CD4-positive, alpha-beta T cell treated with Interleukin-15 for 4 hours (primary cell): ENCODE measurements around the gene TASP1.
"Not testable (repeated sequence)": the region's sequence is repeated elsewhere in the genome, so short reads cannot be mapped to it uniquely, and the experiment has no call there.

ENCODE experiments used
- DNase-seq: peaks from one replicate; pipeline ENCODE4 v3.0.0-alpha.2; 2020; ENCODE audit warnings: low spot score

TASP1 gene

DNA sequence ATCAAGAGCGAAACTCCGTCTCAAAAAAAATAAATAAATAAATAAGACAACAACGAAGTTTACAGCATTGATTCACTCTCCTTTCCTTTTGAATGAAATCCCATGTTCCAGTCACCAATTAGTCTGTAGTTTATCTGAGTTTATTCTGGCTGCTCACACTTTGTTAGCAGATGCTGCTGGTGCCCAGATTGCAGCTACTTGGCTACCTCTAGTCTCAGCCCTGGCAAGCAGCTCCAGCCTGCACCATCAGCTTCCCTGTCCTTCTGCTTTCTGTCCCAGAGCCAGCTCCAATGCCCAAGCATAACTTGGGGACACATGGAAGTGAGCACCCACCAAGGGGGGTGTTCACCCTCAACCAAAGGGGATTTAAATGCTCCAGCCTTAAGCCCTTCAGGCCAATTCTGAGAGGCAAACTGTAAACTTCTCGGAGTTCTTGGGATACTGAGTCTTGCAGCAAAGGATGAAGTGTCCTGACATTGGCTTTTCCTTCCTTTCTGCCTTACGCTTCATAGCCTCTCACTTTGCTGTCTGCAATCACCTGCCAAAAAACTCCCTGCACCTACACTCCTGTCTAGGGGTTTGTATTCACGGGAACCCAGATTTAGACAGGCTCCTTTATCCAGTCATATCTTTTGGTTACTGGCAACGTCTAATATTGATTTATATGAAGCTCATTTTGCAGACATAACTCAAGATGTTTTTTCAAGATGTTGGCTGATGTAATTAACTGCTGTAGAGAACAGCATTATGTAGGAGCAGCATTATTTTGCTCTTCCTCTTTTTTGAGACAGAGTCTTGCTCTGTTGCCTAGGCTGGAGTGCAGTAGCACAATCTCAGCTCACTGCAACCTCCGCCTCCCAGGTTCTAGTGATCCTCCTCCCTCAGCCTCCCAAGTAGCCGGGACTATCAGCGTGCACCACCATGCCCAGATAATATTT, 9.8 kb upstream of the TASP1 start:
- no peak for DNase-seq

DNA sequence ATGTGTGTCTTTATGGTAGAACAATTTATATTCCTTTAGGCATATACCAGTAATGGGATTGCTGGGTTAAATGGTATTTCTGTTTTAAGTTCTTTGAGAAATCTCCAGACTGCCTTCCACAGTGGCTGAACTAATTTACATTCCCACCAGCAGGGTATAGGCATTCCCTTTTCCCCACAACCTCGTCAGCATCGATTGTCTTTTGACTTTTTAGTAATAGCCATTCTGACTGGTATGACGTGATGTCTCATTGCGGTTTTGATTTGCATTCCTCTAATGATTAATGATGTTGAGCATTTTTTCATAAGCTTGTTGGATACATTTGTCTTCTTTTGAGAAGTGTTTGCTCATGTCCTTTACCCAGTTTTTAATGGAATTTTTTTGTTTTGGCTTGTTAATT, 5.3 kb upstream of the TASP1 start:
- no peak for DNase-seq

DNA sequence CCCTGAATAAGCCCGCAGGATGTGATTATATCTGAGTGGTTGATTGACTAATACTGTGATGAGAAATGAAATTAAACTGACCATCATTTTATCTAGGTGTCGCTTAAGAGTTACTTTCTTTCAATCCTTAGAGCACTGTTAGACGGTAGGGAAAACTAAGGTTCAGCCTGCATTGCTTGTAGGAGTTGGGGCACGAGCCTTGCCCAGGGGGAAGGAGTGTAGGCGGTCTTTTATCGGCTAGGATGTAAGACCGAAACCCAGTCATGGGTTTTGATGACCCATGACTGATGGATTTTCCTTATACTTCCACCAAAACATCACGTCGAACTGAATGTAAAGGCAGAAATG, 392 bp upstream of the TASP1 start:
- no peak for DNase-seq

DNA sequence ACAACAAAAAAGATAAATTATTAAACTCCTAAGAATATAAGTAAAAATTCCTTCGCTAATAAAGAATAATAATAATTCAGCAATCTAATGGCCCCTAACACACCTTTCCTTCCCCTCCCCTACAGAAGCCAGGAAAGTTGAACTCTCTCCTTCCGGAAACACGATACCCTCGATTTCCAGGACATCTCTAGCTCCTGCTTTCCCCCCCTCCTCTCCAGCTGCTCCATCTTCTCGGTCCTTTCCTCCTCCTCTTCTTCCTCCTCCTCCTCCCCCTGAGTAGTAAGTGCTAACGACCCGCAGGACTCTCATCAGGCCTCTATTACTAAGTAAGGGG, 603 bp downstream of the TASP1 start:
- no peak for DNase-seq

DNA sequence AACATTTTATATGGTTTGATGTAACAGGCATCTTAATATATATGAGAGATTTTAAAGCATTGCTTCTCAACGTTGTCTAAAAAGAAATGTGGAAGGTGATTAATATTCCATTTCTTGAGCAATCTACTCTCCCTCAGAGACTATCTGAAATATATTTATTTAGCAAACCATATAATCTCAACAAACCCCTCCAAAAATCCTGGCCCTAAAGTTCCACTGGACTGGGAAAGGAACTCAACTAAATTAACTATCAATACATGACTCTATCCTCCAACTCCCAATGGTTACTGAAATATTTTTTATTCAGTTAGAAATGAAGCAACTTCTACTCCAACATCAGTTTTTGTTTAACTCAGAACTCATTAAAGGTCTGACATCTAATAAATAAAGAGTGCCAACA, 6.3 kb downstream of the TASP1 start:
- DNase-seq: no peak

DNA sequence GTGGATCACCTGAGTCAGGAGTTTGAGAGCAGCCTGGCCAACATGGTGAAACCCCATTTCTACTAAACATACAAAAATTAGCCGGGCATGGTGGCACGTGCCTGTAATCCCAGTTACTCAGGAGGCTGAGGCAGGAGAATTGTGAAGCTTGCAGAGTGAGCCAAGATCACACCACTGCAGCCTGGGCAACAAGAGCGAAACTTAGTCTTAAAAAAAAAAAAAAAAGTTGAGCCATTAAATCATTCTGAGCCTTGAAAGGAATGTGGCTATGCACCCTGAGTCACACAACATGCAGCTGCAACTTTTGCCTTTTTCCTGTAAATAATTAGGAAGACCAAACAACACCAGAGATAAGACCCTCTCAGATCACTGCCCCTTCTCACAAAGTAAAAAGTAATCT, 11.2 kb downstream of the TASP1 start:
- not testable (repeated sequence) for DNase-seq

DNA sequence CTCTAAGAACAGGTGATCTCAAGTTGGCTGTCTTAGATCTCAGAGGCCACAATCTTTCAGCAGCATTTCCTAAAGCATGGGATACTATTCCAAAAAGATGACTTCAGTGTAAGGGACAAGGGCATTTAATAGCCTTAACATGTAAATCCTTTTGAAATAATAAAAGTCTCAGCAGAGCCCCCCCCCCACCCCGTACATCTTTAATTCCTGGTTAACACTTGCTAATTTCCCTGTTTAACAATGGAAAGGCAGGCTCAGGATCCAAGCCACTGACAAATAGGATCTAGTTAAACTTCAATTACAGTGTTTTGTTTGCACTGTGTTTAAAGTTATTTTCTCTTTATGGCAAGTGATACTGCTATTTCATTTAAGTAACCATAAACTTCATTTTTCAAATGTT, 12.0 kb downstream of the TASP1 start:
- DNase-seq: no peak

DNA sequence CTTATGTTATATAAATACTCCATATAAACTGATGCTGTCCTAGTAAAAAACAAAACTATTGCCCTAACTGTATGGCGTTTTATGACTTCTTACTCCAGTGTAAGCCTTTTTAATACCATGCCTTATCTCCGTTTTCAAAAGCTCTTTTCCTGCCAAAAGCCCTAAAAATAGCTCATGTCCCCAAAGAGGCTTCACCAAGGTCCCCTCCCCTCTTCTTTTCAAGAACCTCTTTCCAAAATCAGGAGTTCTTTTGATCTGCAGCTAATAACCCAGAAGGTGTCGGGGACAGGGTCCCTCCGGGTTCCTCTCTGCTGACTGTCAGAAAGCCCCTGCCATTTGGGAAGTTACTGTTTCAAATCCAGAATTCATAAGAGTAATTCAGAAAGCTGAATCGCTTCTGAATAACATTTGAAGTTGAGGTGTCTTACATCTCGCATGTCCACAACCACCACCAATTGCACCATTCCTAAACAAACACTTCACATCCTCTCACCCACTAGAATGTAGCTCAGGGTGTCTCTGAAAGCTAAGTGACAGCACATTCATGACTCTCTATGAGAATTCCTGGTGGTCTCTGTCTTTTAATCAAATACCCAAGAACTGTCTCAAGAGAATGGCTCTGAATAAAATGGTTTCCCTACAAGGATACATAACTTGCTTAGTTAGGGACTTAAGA, 13.3 kb downstream of the TASP1 start:
- DNase-seq: no peak

DNA sequence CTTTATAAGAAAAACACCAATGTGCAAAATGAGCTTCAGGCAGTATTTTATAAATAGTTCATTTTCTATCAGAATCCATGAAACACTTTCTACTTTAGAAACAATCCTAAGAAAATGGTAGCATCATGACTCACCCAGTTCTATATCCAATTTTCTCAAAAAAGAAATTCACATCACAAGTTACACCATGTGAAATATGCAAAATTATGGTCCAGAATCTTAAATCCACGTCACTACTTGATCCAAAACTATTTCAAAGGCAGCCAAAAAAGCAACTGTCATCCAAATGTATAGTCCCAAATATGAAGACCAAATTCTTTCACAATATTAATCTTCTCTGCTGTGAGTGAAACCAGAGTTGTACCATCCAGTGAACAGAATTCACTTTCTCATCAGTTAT, 19.3 kb downstream of the TASP1 start:
- not testable (repeated sequence) for DNase-seq

DNA sequence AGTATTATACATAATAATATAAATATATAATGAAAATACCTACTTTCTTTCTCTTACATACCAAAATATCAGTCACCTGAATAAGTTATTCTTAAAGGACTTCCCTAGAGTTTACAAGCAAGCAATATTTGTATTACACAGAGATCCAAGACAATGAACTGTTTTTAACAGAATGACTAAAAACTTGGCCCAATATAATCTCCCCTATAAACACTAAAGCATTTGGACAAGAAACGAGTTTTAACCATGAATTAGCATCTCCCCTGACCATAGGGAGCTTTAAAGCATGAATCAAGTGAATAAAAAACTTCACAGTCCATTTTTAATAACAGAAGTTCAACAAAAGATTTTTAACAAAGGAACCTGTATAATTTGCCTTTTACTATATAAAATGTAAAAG, 20.3 kb downstream of the TASP1 start:
- not testable (repeated sequence) for DNase-seq

DNA sequence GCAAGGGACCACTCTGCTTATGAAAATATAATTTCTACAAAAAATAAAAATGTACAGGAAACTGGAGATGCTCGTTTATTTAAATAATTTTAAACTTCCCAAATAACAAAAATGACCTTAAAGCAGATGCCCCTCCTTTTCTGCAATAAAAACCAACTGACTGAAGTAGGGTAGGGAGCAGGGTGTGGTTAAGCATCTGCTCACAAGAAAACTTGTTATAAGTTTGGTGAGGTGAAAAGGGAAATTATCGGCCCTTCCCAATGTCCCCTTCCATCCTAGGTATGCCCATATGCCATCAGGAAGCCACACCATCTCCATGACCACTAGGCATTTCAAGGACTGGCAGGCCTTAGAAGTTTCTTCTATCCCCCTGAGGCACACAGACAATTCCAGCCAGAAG, 21.1 kb downstream of the TASP1 start:
- DNase-seq: not testable (repeated sequence)

DNA sequence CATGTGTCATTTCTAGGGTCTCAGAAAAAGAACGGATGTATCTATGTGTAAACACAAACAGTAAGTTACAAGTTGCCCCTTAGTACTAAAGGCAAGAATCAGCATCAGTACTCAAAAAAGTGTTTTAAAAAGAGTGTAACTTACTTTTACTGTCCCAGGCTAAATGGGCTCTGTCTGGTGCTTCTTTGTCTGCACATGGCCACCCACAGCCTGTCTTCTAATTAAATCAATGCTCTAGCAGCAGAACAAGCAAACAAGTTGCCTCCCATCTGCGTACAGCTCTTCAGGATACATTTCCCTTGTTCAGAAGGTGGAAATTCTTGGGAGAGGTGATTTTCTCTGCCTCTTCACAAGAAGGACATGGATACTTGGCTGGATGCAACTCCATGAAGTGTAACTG, 22.0 kb downstream of the TASP1 start:
- not testable (repeated sequence) for DNase-seq

DNA sequence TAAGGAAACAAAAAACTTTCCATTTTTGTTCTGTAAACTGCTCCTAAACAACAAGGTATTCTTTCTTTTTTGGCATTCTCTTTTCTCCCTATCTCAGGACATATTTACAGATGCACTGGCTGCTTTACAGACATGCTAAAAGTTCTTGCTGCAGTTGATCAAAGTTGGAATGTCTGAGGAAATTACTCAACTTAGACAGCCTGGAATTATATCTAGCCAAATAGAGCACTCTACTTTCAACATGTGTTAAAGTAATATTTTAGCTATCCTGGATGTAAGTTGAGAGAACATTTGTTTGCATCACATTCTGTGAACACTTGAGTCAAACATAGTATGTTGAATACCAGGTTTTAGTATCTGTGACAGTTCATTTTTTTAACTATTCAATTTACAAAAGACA, 24.8 kb downstream of the TASP1 start:
- no peak for DNase-seq

DNA sequence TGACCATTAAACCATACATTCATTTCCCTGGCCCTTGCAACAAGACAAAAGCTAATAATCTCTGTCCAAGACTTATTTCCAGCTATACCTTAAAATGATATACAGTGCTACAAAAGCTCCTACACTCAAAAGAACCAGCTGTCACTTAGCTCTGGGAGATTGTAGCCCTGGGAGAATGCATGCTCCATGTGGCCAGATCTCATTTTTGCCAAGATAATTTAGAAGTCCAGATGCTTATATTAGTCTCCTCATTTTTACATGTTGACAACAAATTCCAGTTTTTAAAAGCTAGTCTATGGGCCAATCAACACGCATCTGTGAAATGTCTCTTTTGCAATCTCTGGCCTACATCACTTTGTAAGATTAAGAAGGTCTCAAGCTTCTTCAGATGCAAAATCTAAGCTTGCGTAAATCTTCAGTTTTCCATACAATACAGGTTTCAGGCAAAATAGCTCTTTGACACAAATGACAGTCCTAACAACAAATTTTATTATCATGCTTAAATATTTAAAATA, 27.1 kb downstream of the TASP1 start:
- no peak for DNase-seq

DNA sequence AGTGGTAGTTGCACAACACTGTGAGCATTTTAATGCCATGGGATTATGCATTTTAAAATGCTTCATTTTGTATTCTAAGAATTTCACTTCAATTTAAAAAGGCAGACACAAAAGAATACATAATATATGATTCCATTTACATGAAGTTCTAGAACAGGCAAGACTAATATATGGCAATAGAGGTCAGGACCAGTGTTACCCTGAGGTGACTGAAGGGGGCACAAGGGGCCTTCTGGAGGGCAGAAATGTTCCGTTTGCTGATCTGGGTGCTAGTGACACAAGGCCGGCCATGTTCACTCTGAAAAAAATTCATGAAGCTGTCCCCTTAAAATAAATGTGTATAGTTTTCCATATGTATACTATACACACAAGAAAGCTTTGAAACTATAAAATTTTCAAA, 28.5 kb downstream of the TASP1 start:
- DNase-seq: no peak

DNA sequence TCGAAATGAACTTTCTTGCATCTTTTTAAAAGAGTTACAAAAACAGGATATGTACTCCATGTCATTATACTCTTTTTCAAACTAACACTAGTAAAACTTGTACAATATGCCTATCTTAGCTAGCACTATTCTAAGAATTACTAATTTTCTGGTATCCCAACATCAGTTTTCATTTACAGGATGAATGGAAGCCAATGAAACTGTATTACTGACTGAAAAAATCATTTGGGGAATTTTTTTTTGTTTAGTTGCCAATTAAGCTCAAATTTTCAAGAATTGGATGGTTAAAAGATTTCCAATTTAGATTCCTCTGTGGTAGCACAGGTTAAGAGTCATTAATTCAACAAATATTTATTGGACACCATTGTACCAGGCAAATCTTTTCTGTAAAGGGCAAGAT, 30.7 kb downstream of the TASP1 start:
- no peak for DNase-seq

DNA sequence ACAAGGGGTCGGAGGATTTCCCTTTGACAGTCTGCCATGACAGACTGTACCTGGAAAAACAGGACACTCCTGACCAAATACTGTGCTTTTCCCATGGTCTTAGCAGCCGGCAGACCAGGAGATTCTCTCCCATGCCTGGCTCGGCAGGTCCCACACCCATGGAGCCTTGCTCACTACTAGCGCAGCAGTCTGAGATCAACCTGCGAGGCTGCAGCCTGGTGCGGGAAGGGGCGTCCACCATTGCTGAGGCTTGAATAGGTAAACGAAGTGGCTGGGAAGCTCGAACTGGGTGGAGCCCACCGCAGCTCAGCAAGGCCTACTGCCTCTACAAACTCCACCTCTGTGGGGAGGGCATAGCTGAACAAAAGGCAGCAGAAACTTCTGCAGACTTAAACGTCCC, 45.3 kb downstream of the TASP1 start:
- not testable (repeated sequence) for DNase-seq

DNA sequence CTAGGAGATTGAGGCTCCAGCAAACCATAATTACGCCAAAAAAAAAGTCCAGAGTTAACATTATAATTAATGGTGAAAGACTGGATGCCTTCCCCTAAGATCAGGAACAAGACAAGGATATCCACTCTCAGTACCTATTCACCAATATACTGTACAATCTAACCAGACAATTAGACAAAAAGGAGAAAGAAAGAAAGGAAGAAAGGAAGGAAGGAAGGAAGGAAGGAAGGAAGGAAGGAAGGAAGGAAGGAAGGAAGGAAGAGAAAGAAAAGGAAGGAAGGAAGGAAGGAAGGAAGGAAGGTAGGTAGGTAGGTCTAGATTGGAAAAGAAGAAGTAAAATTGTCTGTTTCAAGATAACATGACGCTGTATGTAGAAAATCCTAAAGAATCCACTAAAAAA, 50.7 kb downstream of the TASP1 start:
- no peak for DNase-seq

DNA sequence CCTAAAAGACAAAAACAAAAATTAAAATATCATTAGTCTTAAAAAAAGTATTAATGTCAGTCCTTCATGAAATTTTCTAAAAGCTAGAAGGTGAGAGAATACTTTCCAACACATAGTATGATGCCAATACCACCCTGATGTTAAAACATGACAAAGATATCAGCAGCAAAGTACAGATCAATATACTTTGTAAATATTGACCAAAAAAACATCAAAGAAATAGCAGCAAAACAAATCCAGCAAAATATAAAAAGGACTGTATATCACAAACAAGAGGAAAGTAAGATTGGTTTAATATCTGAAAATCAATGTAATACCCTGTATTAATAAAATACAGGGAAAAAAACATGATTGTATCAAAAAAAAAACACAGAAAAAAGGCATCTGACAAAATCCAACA, 51.4 kb downstream of the TASP1 start:
- no peak for DNase-seq

DNA sequence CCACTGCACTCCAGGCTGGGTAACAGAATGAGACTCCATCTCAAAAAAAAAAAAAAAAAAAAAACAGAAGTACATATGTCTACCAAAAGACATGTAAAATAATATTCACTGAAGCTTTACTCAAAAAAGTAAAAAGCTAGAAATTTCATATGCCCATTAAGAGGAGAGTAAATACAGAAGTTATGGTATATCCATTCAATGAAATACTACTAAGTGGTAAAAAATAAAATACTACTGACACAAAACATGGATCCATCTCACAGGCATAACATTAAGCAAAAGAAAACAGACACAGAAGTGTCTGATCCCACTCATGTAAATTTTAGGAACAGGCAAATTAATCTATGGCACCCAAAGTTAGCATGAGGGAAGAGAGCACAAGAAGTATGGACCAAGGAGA, 52.6 kb downstream of the TASP1 start:
- no peak for DNase-seq

DNA sequence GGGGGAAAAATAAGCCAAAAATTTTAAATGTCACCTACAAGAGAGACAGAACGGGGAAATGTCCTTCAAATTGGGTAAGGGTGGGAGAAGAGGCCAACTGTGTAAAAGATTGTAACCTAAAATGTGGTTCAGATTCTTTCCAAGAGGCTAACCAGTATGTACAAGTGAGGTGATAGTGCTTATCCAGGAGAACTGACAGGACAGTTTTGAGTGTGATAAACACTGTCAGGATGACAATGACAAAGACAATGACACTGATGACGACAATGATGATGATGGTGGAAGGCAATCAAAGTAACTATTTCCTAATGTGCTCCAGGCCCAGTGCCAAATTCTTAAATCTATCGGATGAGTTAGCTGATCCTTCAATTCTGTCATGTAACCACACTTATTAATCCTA, 57.3 kb downstream of the TASP1 start:
- DNase-seq: no peak

DNA sequence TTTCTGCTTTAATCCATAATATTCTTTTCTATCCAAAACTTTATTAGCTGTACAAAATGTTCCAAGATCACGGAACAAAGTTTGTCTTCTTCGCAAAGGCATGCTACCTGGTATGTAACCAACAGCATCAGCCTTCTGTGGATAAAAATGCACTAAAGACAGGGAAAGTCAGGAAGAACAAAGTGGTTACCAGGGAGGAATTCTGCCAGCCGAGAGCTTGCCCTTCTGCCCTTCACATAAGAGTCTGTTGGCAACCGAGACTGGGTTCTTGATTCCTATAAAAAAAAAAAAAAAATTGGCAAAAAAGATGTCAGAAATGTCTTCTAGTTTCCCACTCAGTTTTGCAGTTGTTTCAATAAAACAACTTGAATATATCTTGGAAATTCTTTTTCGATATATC, 58.0 kb downstream of the TASP1 start:
- DNase-seq: no peak

DNA sequence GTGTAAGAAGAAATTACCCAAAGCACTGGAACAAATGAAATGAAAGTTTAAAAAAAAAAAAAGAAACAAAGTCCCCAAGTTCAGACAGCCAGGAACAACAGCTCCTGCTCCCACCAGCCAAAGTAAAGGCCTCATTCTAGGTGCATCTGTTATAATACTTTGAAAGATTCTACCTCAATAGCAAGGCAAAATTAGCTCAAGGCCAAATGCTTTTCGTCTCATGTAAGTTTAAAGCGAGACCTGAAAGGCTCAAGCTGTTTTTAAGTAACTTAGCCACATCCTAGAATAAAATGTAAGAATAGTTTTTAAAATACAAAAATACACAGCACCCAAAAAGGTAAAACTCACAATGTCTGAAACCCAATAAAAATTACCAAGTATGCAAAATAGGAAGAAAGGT, 64.7 kb downstream of the TASP1 start:
- DNase-seq: no peak

DNA sequence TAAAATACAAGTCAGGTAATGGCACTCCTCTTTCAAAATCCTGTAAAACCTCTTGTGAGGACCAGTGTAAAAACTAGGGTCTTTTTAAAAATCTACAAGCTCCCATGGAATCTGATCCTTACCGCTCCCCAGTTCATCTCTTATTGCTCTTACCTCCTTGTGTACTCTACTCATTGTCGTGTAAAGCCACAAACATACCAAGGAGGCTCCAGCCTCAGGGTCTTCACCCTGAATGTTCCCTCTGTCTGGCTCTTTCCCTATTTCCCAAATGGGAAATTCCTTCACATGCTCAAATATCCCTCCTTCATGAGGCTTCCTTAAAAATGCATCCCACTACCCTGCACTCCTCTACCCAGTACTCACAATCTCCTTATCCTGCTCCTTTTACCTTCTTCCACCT, 67.1 kb downstream of the TASP1 start:
- no peak for DNase-seq
